DMS79 treated with DMSO at 0.1 percent for 48 hours (cell line): ENCODE data around the gene ATXN7L1.
"Not testable (repeated sequence)": the region's sequence is repeated elsewhere in the genome, so short reads cannot be mapped to it uniquely, and the experiment has no call there.

ENCODE experiments used
- DNase-seq: peaks from one replicate; lab custom pipeline; 2025; lab: John Stamatoyannopoulos, UW

The ATXN7L1 gene

GRCh38 chr7:105743351-105744090 is 132.9 kb downstream of the ATXN7L1 start:
- DNase-seq: no peak

- no peak for DNase-seq
Observed at GRCh38 chr7:105742787-105743186, 133.6 kb downstream of the ATXN7L1 start.

GRCh38 chr7:105741982-105742381 is 134.4 kb downstream of the ATXN7L1 start:
- DNase-seq: no peak

GRCh38 chr7:105738133-105738532 is 138.3 kb downstream of the ATXN7L1 start:
- DNase-seq: no peak

GRCh38 chr7:105734233-105734632 is 142.2 kb downstream of the ATXN7L1 start:
- peak; percentile 37 for DNase-seq

GRCh38 chr7:105731042-105731441 is 145.4 kb downstream of the ATXN7L1 start:
- DNase-seq: no peak

- DNase-seq: no peak
Observed at GRCh38 chr7:105728028-105728427, 148.4 kb downstream of the ATXN7L1 start.

- no peak for DNase-seq
Observed at GRCh38 chr7:105724688-105725087, 151.7 kb downstream of the ATXN7L1 start.

- DNase-seq: peak; percentile 89
Observed at GRCh38 chr7:105723572-105723971, 152.8 kb downstream of the ATXN7L1 start.

- no peak for DNase-seq
Observed at GRCh38 chr7:105721571-105722104, 154.8 kb downstream of the ATXN7L1 start.

GRCh38 chr7:105719919-105720318 is 156.5 kb downstream of the ATXN7L1 start:
- no peak for DNase-seq

- no peak for DNase-seq
Observed at GRCh38 chr7:105719395-105719794, 157.0 kb downstream of the ATXN7L1 start.

- no peak for DNase-seq
Observed at GRCh38 chr7:105718511-105718925, 157.9 kb downstream of the ATXN7L1 start.

GRCh38 chr7:105715528-105715927 is 160.9 kb downstream of the ATXN7L1 start:
- DNase-seq: no peak

- DNase-seq: no peak
Observed at GRCh38 chr7:105713488-105714465, 162.6 kb downstream of the ATXN7L1 start.

- no peak for DNase-seq
Observed at GRCh38 chr7:105712877-105713276, 163.5 kb downstream of the ATXN7L1 start.

- DNase-seq: no peak
Observed at GRCh38 chr7:105711726-105712402, 164.5 kb downstream of the ATXN7L1 start.

GRCh38 chr7:105710720-105711119 is 165.7 kb downstream of the ATXN7L1 start:
- DNase-seq: not testable (repeated sequence)

GRCh38 chr7:105708763-105709080 is 167.7 kb downstream of the ATXN7L1 start:
- no peak for DNase-seq

GRCh38 chr7:105707967-105708762 is 168.2 kb downstream of the ATXN7L1 start:
- no peak for DNase-seq

GRCh38 chr7:105707381-105707780 is 169.0 kb downstream of the ATXN7L1 start:
- DNase-seq: no peak
